GM19397 (cell line): Measurements from ENCODE around the gene MAPK6.
"Not testable (repeated sequence)": the region's sequence is repeated elsewhere in the genome, so short reads cannot be mapped to it uniquely, and the experiment has no call there.

Experiments
- ATAC-seq: cut with Tn5 transposase; IDR thresholded peaks from one replicate; pipeline ENCODE4 v1.9.1; 2021; ENCODE audit warnings: mild to moderate bottlenecking, moderate library complexity; ENCODE audit not compliant: unreplicated experiment

MAPK6 gene

DNA sequence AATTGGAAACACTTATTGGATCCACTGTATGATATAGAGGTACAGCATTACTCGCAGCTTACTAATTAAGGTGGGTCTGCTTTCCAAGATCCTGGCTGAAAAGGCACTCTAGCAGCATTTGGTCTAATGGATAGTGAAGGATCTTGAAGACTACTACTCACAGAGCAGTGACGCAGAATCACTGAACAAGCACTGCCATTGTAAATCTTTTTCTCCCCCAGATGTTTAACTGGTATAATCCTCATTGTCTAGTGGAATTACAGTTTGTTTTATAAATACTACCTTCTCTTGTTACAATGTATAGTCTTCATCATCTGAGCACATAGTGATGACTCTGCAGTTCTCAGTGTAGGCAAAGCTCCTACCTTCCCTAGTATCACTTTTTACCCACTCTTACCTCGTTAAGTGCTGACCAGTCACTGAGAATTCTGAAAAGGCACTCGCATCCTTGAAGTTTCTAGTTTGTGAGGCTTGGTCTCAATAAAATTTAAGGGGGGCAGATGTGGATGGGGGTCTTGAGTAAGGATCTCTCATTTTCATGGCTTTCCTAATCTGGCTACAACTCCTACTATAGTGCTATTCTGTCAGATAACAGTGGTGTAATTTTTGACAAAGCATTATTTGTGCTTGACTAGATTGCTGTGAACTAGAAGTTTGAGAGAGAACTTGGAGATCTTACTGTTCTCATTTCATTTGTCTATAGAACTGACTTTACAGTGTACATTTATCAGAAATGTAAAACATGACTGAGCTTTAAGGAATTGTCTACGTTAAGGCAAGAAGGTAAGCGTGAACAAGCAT is 23.2 kb downstream of the MAPK6 start:
- no peak for ATAC-seq

DNA sequence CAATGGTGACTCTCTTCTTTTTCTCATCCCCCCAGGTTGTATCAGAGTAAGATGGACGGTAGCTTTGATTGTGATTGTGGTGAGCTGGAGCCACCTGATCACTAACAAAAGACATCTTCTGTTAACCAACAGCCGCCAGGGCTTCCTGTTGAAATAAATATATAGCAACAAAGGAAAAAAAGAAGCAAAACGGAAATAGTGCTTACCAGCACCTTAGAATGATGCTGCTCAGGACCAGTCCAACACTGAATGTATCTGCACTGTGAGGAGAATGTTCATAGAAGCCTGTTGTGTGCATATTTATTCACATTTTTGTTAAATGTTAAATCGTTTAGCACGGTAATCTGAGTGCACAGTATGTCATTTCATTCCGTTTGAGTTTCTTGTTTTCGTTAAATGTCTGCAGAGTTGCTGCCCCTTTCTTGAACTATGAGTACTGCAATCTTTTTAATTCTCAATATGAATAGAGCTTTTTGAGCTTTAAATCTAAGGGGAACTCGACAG is 26.8 kb downstream of the MAPK6 start:
- ATAC-seq: not testable (repeated sequence)

DNA sequence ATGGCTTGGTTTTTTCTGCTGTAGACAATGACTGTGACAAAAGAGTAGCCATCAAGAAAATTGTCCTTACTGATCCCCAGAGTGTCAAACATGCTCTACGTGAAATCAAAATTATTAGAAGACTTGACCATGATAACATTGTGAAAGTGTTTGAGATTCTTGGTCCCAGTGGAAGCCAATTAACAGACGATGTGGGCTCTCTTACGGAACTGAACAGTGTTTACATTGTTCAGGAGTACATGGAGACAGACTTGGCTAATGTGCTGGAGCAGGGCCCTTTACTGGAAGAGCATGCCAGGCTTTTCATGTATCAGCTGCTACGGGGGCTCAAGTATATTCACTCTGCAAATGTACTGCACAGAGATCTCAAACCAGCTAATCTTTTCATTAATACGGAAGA is 27.5 kb downstream of the MAPK6 start:
- ATAC-seq: not testable (repeated sequence)

DNA sequence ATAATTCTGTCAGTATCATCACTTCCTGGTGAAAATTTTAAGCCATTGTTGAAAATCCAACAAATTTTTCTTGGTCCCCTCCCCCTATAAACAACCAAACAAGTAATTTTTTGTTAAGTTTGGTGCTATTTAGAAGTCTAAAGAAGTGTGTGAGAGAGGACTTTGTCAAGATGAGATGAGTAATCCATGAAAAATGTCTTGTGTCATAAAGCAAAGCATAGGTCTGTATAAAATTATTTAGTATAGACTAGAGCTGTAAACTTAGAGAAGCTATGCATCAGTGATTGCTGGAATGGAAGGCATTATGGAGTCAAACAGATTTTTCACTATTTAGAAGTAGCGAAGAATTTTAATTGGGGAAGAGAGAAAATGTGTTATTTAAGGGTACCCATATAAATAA is 31.4 kb downstream of the MAPK6 start:
- ATAC-seq: no peak

DNA sequence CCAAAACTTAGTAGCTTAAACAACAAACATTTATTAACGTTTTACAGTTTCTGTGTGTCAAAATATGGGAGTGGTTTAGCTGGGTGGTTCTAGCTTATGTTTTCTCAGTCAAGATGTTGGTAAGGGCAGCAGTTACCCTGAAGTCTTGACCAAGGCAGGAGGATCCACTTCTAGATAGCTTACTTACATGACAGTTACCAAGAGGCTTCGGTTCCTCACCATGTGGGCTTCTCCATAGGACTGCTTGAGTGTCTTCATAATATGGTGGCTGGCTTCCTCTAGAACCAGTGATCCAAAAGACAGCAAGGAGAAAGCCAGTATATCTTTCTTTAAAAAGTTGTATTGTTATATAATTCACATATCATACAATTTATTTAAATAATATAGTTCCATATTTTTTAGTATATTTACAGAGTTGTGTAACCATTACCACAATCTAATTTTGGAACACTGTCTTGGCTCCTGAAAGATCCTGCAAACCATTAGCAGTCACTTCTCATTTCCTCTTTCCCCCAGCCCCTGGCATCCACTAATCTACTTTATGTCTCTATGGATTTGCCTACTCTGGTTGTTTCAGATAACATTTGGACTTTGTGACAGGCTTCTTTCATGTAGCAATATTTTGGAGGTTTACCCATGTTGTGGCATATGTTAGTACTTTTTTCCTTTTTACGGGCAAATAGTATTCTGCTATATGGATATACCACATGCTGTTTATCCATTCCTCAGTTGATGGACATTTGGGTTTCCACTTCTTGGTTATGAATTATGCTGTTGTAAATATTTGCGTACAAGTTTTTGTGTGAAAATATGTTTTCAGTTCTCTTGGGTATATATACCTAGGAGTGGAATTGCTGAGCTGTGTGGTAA is 33.3 kb downstream of the MAPK6 start:
- no peak for ATAC-seq

DNA sequence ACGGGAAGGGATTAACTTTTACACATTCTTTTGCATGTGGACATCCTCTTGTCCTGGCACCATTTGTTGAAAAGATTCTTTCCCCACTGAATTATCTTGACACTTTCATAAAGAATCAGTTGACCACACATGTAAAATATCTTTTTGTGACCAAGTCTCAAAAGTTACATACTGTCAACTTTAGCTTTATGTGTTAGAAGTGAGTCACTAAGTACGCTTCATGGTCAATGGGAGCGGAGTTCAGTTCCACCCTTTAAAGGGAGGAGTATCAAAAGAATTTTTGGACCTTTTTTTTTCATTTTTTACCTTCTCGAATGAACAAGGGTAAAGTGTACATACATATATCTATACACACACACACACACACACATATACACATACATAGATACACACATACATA is 35.4 kb downstream of the MAPK6 start:
- ATAC-seq: no peak

DNA sequence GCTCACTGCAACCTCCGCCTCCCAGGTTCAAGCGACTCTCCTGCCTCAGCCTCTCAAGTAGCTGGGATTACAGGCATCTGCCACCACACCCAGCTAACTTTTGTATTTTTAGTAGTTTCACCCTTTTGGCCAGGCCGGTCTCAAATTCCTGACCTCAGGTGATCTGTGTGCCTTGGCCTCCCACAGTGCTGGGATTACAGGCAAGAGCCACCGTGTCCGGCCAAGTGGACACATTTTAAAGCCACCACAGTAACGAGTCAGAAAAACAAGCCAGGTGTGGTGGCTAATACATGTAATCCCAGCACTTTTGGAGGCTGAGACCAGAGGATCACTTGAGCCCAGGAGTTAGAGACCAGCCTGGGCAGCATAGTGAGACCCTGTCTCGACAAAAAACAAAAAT is 35.8 kb downstream of the MAPK6 start:
- not testable (repeated sequence) for ATAC-seq

DNA sequence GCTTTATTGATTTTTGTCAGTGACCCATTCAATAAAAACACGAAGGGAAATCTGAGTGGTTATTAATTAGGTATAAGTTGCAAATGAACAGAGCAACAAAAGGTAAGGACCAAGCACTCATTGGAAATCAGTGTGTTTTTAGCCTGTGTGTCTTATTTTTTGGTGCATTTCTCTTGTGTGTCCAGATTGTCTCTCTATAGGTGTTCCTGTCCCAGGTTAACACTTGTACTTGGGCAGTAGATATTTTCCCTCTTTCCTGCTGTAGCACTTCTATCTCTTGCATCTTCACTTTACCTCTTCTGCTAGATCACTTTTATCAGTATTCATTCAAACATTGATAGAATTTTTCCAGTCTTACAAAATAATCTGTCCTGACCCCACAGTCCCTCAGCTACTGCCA is 37.0 kb downstream of the MAPK6 start:
- no peak for ATAC-seq

DNA sequence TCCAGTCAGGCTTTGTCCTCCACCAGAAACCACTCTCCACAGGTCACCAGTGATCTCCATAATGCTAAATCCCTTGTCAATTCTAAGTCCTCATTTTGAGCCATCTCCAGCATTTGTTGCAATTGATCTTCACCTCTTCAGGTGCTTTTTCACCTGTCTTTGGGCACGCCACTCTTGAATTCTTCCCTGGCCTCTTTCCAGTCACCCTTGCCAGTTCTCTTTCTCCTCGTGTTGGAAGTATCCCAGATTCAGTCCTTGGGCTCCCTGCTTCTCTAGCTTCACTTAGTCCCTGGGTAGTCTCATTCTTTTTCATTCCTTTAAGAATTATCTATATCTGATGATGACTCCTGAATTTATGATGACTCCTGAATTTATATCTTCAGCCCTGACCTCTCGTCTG is 37.5 kb downstream of the MAPK6 start:
- no peak for ATAC-seq

DNA sequence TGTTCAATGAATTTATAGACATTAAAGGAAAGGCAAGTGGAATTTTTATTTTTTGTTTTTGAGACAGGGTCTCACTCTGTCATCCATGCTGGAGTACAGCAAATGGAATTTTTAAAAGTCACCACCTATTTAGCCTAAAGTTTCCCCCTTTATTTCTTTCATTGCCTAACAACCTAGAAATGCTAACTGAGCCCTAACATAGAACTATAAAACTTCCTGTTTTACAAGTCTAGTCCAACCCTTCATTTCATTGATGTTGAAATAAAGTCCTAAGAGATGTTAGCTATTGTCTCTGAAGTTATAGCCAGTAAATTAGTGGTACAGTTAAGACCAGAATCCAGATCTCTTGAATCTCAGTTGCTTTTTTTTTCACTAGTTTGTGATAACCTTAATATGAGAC is 39.0 kb downstream of the MAPK6 start:
- no peak for ATAC-seq

DNA sequence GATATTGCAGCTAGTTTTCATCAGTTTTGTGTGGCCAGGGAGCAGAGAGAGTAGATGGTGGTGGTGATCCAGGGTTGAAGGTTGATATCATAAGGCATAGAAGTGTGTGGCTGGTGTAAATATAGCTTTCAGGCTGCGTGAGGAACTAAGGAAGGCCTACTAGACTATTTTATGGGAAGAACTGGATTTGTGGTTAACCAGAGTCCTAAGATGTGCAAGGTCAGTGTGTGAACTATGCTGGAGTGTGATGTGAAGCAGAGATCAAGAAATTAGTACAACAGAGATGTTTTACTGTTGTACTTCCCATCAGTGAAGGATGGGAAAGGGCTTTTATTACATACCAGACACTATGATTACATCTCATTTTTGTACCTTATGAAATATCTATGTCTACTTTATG is 41.5 kb downstream of the MAPK6 start:
- ATAC-seq: no peak

DNA sequence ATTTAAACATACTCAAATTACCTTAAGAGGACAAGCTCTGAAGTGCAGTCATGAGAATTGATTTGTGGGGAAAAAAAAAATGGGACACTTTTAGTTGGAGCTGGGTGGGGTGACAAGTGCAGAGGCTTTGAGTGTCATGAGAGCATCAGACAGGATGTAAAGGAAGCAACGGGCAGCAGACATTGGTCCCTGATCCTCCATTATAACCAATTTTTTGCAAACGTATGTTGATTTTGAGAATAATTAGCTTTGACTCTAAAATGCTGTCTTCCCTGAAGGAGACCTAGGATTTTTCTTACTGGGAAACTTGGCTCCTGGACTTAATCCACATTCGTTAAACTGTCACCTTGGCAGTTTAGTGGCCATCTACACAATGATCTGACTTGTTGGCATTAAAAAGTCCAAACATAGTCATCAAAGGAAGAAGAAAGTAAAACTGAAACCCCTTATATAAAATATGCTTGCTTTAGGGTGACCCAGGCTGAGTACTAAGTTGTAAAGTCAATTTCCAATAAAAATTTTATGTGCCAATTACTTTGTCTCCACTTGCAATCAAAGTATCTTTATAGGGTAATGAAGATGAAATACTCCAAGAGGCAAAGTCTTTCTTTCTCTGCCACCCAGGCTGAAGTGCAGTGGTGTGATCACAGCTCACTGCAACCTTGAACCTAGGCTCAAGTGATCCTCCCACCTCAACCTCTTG is 48.0 kb downstream of the MAPK6 start:
- ATAC-seq: no peak

DNA sequence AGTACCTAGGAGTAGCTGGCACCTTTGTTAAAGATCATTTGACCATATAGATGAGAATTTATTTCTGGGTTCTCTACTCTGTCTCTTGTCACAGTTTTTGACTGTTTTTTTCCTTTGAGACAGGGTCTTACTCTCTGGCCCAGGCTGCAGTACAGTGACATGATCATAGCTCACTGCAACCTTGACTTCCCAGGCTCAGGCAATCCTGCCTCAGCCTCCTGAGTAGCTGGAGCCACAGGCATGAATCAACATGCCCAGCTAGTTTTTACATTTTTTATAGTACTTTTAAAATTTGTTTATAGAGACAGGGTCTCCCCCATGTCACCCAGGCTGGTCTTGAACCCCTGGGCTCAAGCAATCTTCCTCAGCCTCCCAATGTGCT is 48.5 kb downstream of the MAPK6 start:
- no peak for ATAC-seq

DNA sequence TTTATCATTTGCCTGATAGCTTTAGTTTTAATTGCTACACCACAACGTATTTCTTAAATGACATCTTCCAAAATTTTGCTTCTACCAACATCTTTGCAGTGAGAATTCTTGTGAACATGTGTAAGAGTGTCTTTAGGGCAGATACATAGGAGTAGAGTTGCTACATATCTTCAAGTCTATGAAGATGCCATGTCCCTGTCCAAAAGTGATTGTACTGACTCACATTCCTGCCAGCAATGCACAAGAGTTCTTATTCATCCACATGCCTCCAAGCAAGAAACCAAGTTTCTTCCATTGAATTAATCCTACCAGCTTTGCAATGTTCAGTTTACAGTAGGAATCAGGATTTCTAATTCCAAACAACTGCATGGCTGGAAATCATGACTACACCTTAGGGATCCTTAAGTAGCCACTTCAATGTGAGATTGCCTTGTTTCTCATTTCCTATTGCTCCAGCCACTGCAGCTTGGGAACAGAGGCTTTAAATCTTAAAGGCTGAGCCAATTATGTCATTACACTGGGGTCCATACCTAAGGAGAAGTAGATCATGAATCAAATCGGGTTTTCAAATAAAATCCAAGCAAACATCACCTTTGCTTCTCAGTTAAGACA is 49.1 kb downstream of the MAPK6 start:
- no peak for ATAC-seq

DNA sequence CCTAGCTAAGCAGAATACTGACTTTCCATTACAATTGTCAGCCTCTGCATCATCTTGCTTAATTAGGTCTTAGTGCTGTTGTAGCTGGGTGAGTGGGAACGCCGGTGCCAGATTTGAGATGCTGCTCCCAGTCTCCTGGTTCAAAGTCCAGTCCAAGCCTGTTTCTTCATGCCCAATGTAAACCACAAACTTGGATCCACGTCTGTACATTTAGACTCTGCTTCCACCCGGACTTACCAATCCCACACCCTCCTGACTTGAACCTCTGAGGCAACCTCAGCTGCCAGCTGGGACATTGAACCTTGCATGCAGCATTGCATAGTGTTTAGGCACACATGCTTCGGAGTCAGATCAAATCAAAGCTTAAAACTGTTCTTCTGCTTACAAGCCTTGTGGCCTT is 50.5 kb downstream of the MAPK6 start:
- no peak for ATAC-seq

DNA sequence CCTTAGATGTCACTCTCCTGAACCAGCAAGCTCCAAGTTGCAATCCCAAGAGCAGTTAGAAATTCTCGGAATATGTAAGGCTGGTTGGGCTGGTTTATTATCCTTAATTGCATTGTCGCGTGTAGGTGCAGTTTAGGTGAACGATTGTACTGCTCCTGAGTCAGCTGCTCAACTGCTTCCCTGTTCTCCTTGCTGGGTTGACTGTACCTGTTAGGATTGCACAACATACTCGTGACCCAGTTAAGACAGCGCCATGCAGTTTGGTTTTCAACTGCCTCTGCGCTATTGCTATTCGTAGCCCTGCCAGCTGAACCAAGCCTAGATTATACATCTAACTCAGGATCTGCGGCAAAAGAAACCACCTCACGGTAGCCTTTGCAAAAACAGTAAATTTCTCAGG is 52.6 kb downstream of the MAPK6 start:
- ATAC-seq: no peak

DNA sequence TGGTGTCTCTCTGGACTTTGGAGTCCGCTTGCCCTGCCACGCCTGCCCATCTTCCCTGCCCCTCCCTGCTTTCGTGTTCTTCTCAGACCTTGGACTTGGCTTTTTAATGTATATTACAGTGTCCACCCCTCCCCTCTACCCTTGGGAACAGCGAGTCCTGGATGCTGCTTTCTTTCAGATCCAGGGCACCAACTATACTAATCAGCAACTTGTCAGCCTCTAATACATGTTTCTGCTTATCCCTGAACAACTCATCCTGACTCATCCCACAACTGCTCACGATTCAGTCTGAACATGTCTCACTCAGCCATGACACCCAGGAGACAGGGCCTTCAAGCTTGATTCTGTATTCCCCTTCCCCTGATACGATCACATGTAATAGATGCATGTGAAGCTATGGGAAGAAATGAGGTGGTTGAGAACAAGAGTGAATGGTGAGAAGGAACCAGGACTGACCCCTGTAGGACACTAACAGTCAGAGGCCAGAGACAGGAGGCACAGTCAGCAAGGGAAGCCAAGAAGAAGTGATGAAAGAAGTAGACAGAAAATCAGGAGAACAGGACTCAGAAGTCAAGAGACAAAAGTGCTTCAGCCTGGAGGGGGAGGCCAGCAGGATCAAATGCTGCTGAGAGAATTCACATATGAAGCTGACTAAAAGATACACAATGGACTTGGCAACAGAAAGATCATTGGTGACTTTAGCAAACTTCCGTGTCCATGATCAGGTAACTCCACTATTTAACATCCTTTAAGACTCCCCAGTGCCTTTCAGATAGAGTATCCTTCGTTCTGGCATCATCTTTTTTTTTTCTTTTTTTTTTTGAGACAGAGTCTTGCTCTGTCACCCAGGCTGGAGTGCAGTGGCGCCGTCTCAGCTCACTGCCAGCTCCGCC is 58.1 kb downstream of the MAPK6 start:
- no peak for ATAC-seq

DNA sequence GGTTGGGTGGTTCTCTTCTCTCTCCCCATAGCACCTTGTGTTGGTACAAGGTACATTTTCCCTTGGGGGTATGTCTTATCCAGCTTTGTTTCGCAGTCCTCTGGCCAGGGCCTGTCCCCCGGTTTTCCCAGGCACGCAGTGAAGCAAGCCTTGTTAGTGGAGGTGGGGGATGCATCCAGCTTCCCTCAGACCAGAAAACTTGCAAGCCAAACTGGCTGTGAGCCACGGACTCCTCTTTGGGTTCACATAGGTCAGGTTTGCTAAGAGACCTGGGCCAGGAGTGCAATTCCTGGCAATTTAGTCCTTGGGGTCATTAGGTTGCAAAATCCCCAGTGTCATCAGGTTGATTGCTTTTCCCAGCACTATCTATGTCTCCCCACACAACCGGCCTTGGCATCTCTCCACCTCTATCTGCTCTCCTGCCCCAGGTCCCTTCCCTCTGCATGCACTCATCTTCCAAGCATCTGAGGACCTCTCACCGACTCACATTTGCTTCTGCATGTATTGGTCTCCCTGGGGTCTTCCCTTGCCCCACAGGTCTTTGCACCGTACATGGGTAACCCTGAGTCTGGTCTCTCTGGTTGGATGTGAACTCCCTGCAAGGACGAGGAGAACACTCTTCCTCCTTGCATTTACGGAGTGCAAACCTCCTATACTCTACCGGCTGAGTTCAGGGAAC is 59.3 kb downstream of the MAPK6 start:
- no peak for ATAC-seq

DNA sequence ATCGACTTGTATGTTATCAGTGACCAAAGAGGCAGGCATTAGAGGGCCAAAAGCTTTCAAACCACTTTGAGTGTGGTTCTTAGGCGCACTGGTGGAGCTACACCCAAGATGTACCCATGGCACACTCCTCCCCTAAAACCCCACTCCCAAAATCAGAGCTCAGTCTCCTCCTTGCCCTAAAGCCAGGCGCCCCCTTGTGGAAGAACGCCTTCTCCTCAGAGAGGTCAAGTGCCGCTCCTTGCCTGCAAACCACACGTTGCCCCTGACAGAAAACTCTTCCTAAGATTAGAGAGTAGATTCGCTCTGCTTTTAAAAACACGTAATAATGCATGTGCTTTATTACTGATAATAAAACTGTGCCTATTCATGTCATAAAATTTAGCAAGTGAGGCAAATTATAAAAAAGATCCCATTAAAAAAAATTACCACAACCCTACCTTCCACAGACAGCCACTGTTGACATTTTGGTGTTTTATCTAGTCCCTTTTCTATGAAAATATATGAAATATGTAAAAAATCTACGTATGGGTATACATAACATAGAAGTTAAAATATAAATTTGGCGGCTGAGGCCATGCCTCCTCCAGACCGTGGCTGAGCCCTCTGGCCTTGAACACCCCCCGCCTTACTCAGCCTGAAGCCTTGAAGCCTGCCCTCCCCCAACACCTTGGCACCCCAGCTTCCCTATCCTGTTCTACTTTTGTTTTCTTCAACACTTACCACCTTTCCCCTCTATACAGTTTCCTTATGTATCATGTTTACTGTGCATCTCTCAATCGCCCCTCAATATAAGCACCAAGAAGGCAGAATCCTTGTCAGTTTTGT is 60.1 kb downstream of the MAPK6 start:
- no peak for ATAC-seq
